Measurements from ENCODE around the gene VPS13A. TPM values are rescaled to one million over a fixed set of nuclear protein-coding genes. Genes with fewer than 3 reads are reported as not detected.

Gene VPS13A
- total RNA-seq, 4 donors from 2014 or later: 17.1 to 46.7 (median 26.7) TPM

- no peak for TF ChIP-seq CTCF (IDR thresholded peaks at IDR 0.05)
- no peak for TF ChIP-seq POLR2A (IDR thresholded peaks at IDR 0.05)
Observed at GRCh38 chr9:77307166-77307565, 129.8 kb downstream of the VPS13A start.

GRCh38 chr9:77316058-77316457, 138.7 kb downstream of the VPS13A start:
- TF ChIP-seq CTCF (IDR thresholded peaks at IDR 0.05) (no peak), POLR2A (IDR thresholded peaks at IDR 0.05) (no peak)
- H3K4me1 ChIP-seq: no peaks in the 10 kb centered on the region
- peaks cover 0 to 49% (median 0%) of the 10 kb centered on the region in 3 donors for H3K36me3 ChIP-seq
- H3K9me3 ChIP-seq: no peaks in the 10 kb centered on the region
- H3K27ac ChIP-seq: no peak overlapping the region
- DNase-seq: no peak
- 88% methylated on average over 1 of the region's 1 CpG for WGBS, 2 donors
- intact Hi-C loops (cut with DNase I): no loop called here
- H3K27me3 ChIP-seq: no peaks in the 10 kb centered on the region
- no peak overlapping the region for H3K4me3 ChIP-seq

More at GRCh38 chr9:77307166-77307565, 129.8 kb downstream of the VPS13A start:
- H3K9me3 ChIP-seq: no peaks in the 10 kb centered on the region
- intact Hi-C loops (cut with DNase I): no loop called here
- no peak overlapping the region for H3K27ac ChIP-seq
- H3K27me3 ChIP-seq: no peaks in the 10 kb centered on the region
- H3K4me3 ChIP-seq: no peak overlapping the region
- peaks cover 7 to 14% (median 10%) of the 10 kb centered on the region in 3 donors for H3K4me1 ChIP-seq
- WGBS, 2 donors: 78 to 95% methylated on average over 2 of the region's 2 CpGs
- no peak for DNase-seq
- peaks cover 0 to 26% (median 0%) of the 10 kb centered on the region in 3 donors for H3K36me3 ChIP-seq

GRCh38 chr9:77325058-77325457, 147.7 kb downstream of the VPS13A start:
- no peak for DNase-seq
- 92 to 99% methylated on average over 5 of the region's 5 CpGs for WGBS, 2 donors
- TF ChIP-seq POLR2A (IDR thresholded peaks at IDR 0.05) (no peak), CTCF (IDR thresholded peaks at IDR 0.05) (no peak)
- H3K4me3 ChIP-seq: no peak overlapping the region
- peaks cover 0 to 69% (median 7%) of the 10 kb centered on the region in 3 donors for H3K36me3 ChIP-seq
- H3K27me3 ChIP-seq: no peaks in the 10 kb centered on the region
- H3K9me3 ChIP-seq: no peaks in the 10 kb centered on the region
- H3K4me1 ChIP-seq: no peaks in the 10 kb centered on the region
- intact Hi-C loops (cut with DNase I): no loop called here
- no peak overlapping the region for H3K27ac ChIP-seq

GRCh38 chr9:77328102-77328501, 150.8 kb downstream of the VPS13A start:
- no peaks in the 10 kb centered on the region for H3K4me1 ChIP-seq
- H3K36me3 ChIP-seq: peaks cover 0 to 52% (median 7%) of the 10 kb centered on the region in 3 donors
- TF ChIP-seq CTCF (IDR thresholded peaks at IDR 0.05): no peak
- no peak for TF ChIP-seq POLR2A (IDR thresholded peaks at IDR 0.05)
- H3K27ac ChIP-seq: no peak overlapping the region
- H3K9me3 ChIP-seq: no peaks in the 10 kb centered on the region
- DNase-seq: no peak
- intact Hi-C loops (cut with DNase I): no loop called here
- no peak overlapping the region for H3K4me3 ChIP-seq
- 86 to 95% methylated on average over 1 of the region's 1 CpG for WGBS, 2 donors
- H3K27me3 ChIP-seq: no peaks in the 10 kb centered on the region

GRCh38 chr9:77370064-77370463, 192.7 kb downstream of the VPS13A start:
- no peak for DNase-seq
- Histone ChIP-seq H3K4me3 (no peak overlapping the region), H3K27me3 (no peaks in the 10 kb centered on the region), H3K36me3 (peaks cover 0 to 44% (median 5%) of the 10 kb centered on the region in 3 donors), H3K9me3 (no peaks in the 10 kb centered on the region), H3K4me1 (no peaks in the 10 kb centered on the region), H3K27ac (no peak overlapping the region)
- 94 to 95% methylated on average over 5 of the region's 5 CpGs for WGBS, 2 donors
- TF ChIP-seq CTCF (IDR thresholded peaks at IDR 0.05) (no peak), POLR2A (IDR thresholded peaks at IDR 0.05) (no peak)
- intact Hi-C loops (cut with DNase I): no loop called here
